SU-DHL-6 (cell line): Measurements from ENCODE around the gene EYS.

Experiments
- H2AFZ ChIP-seq: fragments of 200-600 bp; sonication (generic); 2 replicates; pipeline ENCODE4 v1.6.1; 2014; ENCODE audit warnings: low read depth, mild to moderate bottlenecking, moderate library complexity, mixed read lengths, antibody characterized with exemption, low read length; ENCODE audit not compliant: severe bottlenecking
- H3F3A ChIP-seq: fragments of 200-600 bp; shearing (Covaris generic); 2 replicates; pipeline ENCODE4 v1.6.0; 2016; ENCODE audit warnings: antibody characterized with exemption, mild to moderate bottlenecking; ENCODE audit not compliant: insufficient read depth
- H3K27ac ChIP-seq: fragments of 200-600 bp; sonication (generic); 2 replicates; pipeline ENCODE4 v1.5.1; 2016; ENCODE audit warnings: low read depth, mild to moderate bottlenecking, low read length, moderate library complexity, mixed read lengths
- H3K27me3 ChIP-seq: fragments of 200-600 bp; sonication (generic), shearing (Covaris generic); 2 replicates; pipeline ENCODE4 v1.6.0; 2014; ENCODE audit warnings: mild to moderate bottlenecking, low read length
- H3K36me3 ChIP-seq: fragments of 200-600 bp; sonication (generic); 2 replicates; pipeline ENCODE4 v1.6.1; 2014; ENCODE audit warnings: mild to moderate bottlenecking, low read length, mixed read lengths
- H3K4me2 ChIP-seq: fragments of 300-600, 200-600 bp; shearing (Covaris generic), sonication (generic); 2 replicates; pipeline ENCODE4 v1.6.0; 2014; ENCODE audit warnings: low read length, low read depth, mild to moderate bottlenecking; ENCODE audit not compliant: poor library complexity, severe bottlenecking
- H3K4me3 ChIP-seq: fragments of 200-600 bp; sonication (generic); 2 replicates; pipeline ENCODE4 v1.5.1; 2014; ENCODE audit warnings: antibody characterized with exemption, low read length, mild to moderate bottlenecking, mixed read lengths; ENCODE audit not compliant: insufficient read depth, poor library complexity, severe bottlenecking
- H3K79me2 ChIP-seq: fragments of 200-600 bp; sonication (generic); 2 replicates; pipeline ENCODE4 v1.6.1; 2014; ENCODE audit warnings: mild to moderate bottlenecking, low read length, moderate library complexity; ENCODE audit not compliant: insufficient read depth
- H3K9ac ChIP-seq: fragments of 200-600 bp; sonication (generic); 2 replicates; pipeline ENCODE4 v1.7.0; 2014; ENCODE audit warnings: mild to moderate bottlenecking, low read length
- H3K9me2 ChIP-seq: fragments of 200-600 bp; sonication (generic); replicated peaks from 2 replicates; pipeline ENCODE4 v1.6.1; 2014; ENCODE audit warnings: low read length; ENCODE audit not compliant: insufficient read depth
- H3K9me3 ChIP-seq: fragments of 200-600 bp; sonication (generic); 2 replicates; pipeline ENCODE4 v1.6.1; 2014; ENCODE audit warnings: low read length, mixed read lengths; ENCODE audit not compliant: insufficient read depth
- H4K20me1 ChIP-seq: fragments of 200-600 bp; sonication (generic); 2 replicates; pipeline ENCODE4 v1.6.1; 2014; ENCODE audit warnings: low read depth, mild to moderate bottlenecking, antibody characterized with exemption, low read length, moderate library complexity, mixed read lengths
- EZH2phosphoT487 ChIP-seq: fragments of 200-600 bp; sonication (generic), shearing (Covaris generic); conservative IDR thresholded peaks from 2 replicates; pipeline ENCODE4 v1.6.1; 2018; ENCODE audit warnings: mild to moderate bottlenecking, antibody characterized with exemption, low read length, moderate library complexity, mixed read lengths
- TF ChIP-seq, protein P1 (sequence below): fragments of 200-600 bp; sonication (generic); IDR thresholded peaks from one replicate; pipeline ENCODE4 v1.5.1; 2017; ENCODE audit warnings: antibody characterized with exemption, mild to moderate bottlenecking, low read length, moderate library complexity; ENCODE audit not compliant: insufficient read depth, poor library complexity, severe bottlenecking

The EYS gene

GRCh38 chr6:63721181-63721580 lies 1985.8 kb downstream of the EYS start:
- H3K9me3 ChIP-seq: no peaks in the 10 kb centered on the region
- H3K9me2 ChIP-seq: no peaks in the 10 kb centered on the region
- no peaks in the 10 kb centered on the region for H3K36me3 ChIP-seq
- H2AFZ ChIP-seq: no peak overlapping the region
- no peaks in the 10 kb centered on the region; the same call in 1 of the 2 replicates for H3F3A ChIP-seq
- no peak overlapping the region for H3K4me3 ChIP-seq
- TF ChIP-seq, protein P1, sequence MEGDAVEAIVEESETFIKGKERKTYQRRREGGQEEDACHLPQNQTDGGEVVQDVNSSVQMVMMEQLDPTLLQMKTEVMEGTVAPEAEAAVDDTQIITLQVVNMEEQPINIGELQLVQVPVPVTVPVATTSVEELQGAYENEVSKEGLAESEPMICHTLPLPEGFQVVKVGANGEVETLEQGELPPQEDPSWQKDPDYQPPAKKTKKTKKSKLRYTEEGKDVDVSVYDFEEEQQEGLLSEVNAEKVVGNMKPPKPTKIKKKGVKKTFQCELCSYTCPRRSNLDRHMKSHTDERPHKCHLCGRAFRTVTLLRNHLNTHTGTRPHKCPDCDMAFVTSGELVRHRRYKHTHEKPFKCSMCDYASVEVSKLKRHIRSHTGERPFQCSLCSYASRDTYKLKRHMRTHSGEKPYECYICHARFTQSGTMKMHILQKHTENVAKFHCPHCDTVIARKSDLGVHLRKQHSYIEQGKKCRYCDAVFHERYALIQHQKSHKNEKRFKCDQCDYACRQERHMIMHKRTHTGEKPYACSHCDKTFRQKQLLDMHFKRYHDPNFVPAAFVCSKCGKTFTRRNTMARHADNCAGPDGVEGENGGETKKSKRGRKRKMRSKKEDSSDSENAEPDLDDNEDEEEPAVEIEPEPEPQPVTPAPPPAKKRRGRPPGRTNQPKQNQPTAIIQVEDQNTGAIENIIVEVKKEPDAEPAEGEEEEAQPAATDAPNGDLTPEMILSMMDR: no peak
- no peak for TF ChIP-seq EZH2phosphoT487
- H3K9ac ChIP-seq: no peak overlapping the region
- H3K27ac ChIP-seq: no peak overlapping the region
- no peak overlapping the region for H3K4me2 ChIP-seq
- no peaks in the 10 kb centered on the region for H3K27me3 ChIP-seq
- no peaks in the 10 kb centered on the region for H4K20me1 ChIP-seq
- H3K79me2 ChIP-seq: no peaks in the 10 kb centered on the region

- Histone ChIP-seq H3K9me2 (no peaks in the 10 kb centered on the region), H4K20me1 (no peaks in the 10 kb centered on the region), H3K9ac (no peak overlapping the region), H3K27ac (no peak overlapping the region), H3K4me2 (no peak overlapping the region), H3K27me3 (no peaks in the 10 kb centered on the region), H3F3A (no peaks in the 10 kb centered on the region), H3K4me3 (no peak overlapping the region), H3K79me2 (no peaks in the 10 kb centered on the region), H2AFZ (no peak overlapping the region), H3K36me3 (peaks cover 15% of the 10 kb centered on the region; the same call in 1 of the 2 replicates), H3K9me3 (no peaks in the 10 kb centered on the region)
- TF ChIP-seq, protein P1: no peak
- TF ChIP-seq EZH2phosphoT487: no peak
Observed at GRCh38 chr6:63716169-63716568, 1990.9 kb downstream of the EYS start.

DNA sequence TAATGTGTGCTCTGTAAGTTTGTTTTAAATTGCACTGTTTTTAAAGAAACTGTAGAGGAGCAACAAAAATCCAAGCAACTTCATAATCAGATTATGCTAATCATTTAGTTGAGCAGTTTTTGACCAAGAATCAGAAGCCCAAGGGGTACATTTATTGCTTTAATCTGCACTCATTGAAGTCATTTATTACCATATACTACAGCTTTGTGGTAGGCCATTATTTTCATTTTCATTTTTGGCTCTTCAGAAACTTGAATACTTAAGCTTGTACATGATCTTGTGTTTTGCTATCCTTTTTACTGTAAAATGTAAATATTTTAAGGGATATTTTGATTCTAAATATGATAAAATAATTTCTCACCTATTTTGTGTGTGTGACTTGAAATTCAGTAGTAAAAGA lies 1992.9 kb downstream of the EYS start:
- Histone ChIP-seq H3K9me2 (no peaks in the 10 kb centered on the region), H4K20me1 (no peaks in the 10 kb centered on the region), H3K36me3 (peaks cover 32% of the 10 kb centered on the region), H3F3A (no peaks in the 10 kb centered on the region), H2AFZ (no peak overlapping the region), H3K79me2 (no peaks in the 10 kb centered on the region), H3K9ac (no peak overlapping the region), H3K9me3 (no peaks in the 10 kb centered on the region), H3K4me3 (no peak overlapping the region), H3K27ac (no peak overlapping the region), H3K4me2 (no peak overlapping the region), H3K27me3 (no peaks in the 10 kb centered on the region)
- no peak for TF ChIP-seq EZH2phosphoT487

GRCh38 chr6:63713332-63713731 lies 1993.7 kb downstream of the EYS start:
- Histone ChIP-seq H3K4me3 (no peak overlapping the region), H3K27ac (no peak overlapping the region), H3K27me3 (no peaks in the 10 kb centered on the region), H3K9ac (no peak overlapping the region), H2AFZ (no peak overlapping the region), H3K9me2 (no peaks in the 10 kb centered on the region), H3K36me3 (peaks cover 32% of the 10 kb centered on the region), H3K79me2 (no peaks in the 10 kb centered on the region), H3K4me2 (no peak overlapping the region), H3F3A (no peaks in the 10 kb centered on the region), H3K9me3 (no peaks in the 10 kb centered on the region), H4K20me1 (no peaks in the 10 kb centered on the region)
- TF ChIP-seq EZH2phosphoT487: no peak
- TF ChIP-seq, protein P1: no peak
